Central memory CD8-positive, alpha-beta T cell (primary cell): ENCODE results near the gene SLC2A10.

Experiments used
- ATAC-seq: fragments of 150-1000 bp; cut with Tn5 transposase; replicated peaks from 2 replicates; pipeline ENCODE4 v1.10.0; 2022; ENCODE audit warnings: mild to moderate bottlenecking, moderate FRiP score, moderate number of reproducible peaks; ENCODE audit not compliant: poor library complexity, severe bottlenecking; ENCODE audit errors: extremely low read depth
- DNase-seq, 2 donors: peaks; one replicate each; pipeline ENCODE4 v3.0.0; 2021; ENCODE audit warnings: low spot score in 2 of 2
- H3K27ac Mint-ChIP-seq: one replicate; pipeline ENCODE4 v1.8.0; 2022; ENCODE audit warnings: low read depth, mild to moderate bottlenecking, moderate library complexity, mixed read lengths
- H3K27me3 Mint-ChIP-seq: one replicate; pipeline ENCODE4 v1.8.0; 2022; ENCODE audit warnings: mixed read lengths
- H3K36me3 Mint-ChIP-seq: one replicate; pipeline ENCODE4 v1.8.0; 2022; ENCODE audit warnings: mild to moderate bottlenecking, moderate library complexity, mixed read lengths; ENCODE audit not compliant: insufficient read depth
- H3K4me1 Mint-ChIP-seq: one replicate; pipeline ENCODE4 v1.8.0; 2022; ENCODE audit warnings: mixed read lengths
- H3K4me3 Mint-ChIP-seq: one replicate; pipeline ENCODE4 v1.8.0; 2022; ENCODE audit warnings: mild to moderate bottlenecking, moderate library complexity, mixed read lengths
- H3K9me3 Mint-ChIP-seq: one replicate; pipeline ENCODE4 v1.8.0; 2022; ENCODE audit warnings: mixed read lengths

Gene SLC2A10

GRCh38 chr20:46701556-46701955 lies 7.9 kb upstream of the SLC2A10 start:
- Mint-ChIP-seq H3K9me3 (no peaks in the 10 kb centered on the region), H3K36me3 (no peaks in the 10 kb centered on the region), H3K27me3 (peaks cover 66% of the 10 kb centered on the region), H3K27ac (no peak overlapping the region), H3K4me1 (no peaks in the 10 kb centered on the region), H3K4me3 (no peak overlapping the region)
- ATAC-seq (no peak), DNase-seq (no peak)

GRCh38 chr20:46701986-46702385 lies 7.5 kb upstream of the SLC2A10 start:
- Mint-ChIP-seq H3K9me3 (no peaks in the 10 kb centered on the region), H3K4me3 (no peak overlapping the region), H3K4me1 (no peaks in the 10 kb centered on the region), H3K36me3 (no peaks in the 10 kb centered on the region), H3K27me3 (peaks cover 69% of the 10 kb centered on the region), H3K27ac (no peak overlapping the region)
- DNase-seq: no peak
- no peak for ATAC-seq

GRCh38 chr20:46702447-46703203 lies 6.8 kb upstream of the SLC2A10 start:
- H3K27me3 Mint-ChIP-seq: peaks cover 65% of the 10 kb centered on the region
- ATAC-seq: no peak

GRCh38 chr20:46703435-46703834 lies 6.0 kb upstream of the SLC2A10 start:
- ATAC-seq: no peak
- Mint-ChIP-seq H3K4me3 (no peak overlapping the region), H3K4me1 (no peaks in the 10 kb centered on the region), H3K36me3 (no peaks in the 10 kb centered on the region), H3K9me3 (no peaks in the 10 kb centered on the region), H3K27me3 (peaks cover 64% of the 10 kb centered on the region), H3K27ac (no peak overlapping the region)
- no peak for DNase-seq

More at GRCh38 chr20:46702447-46703203, 6.8 kb upstream of the SLC2A10 start:
- Mint-ChIP-seq H3K9me3 (no peaks in the 10 kb centered on the region), H3K4me1 (no peaks in the 10 kb centered on the region), H3K27ac (no peak overlapping the region), H3K36me3 (no peaks in the 10 kb centered on the region), H3K4me3 (no peak overlapping the region)
- no peak for DNase-seq

GRCh38 chr20:46704714-46705377 lies 4.6 kb upstream of the SLC2A10 start:
- no peak overlapping the region for H3K27ac Mint-ChIP-seq
- DNase-seq: no peak
- peaks cover 64% of the 10 kb centered on the region for H3K27me3 Mint-ChIP-seq
- H3K36me3 Mint-ChIP-seq: peaks cover 2% of the 10 kb centered on the region
- no peaks in the 10 kb centered on the region for H3K9me3 Mint-ChIP-seq
- H3K4me1 Mint-ChIP-seq: peaks cover 7% of the 10 kb centered on the region
- H3K4me3 Mint-ChIP-seq: no peak overlapping the region
- ATAC-seq: no peak

- no peak for ATAC-seq
- no peak for DNase-seq
- Mint-ChIP-seq H3K27me3 (peaks cover 64% of the 10 kb centered on the region), H3K9me3 (no peaks in the 10 kb centered on the region), H3K4me3 (no peak overlapping the region), H3K36me3 (peaks cover 2% of the 10 kb centered on the region), H3K27ac (no peak overlapping the region), H3K4me1 (peaks cover 12% of the 10 kb centered on the region)
Measured at GRCh38 chr20:46705378-46705729, 4.1 kb upstream of the SLC2A10 start.

- Mint-ChIP-seq H3K36me3 (peaks cover 2% of the 10 kb centered on the region), H3K9me3 (no peaks in the 10 kb centered on the region), H3K4me3 (no peak overlapping the region), H3K27me3 (peaks cover 64% of the 10 kb centered on the region), H3K27ac (no peak overlapping the region), H3K4me1 (peaks cover 15% of the 10 kb centered on the region)
- DNase-seq (no peak), ATAC-seq (no peak)
Measured at GRCh38 chr20:46706242-46706641, 3.2 kb upstream of the SLC2A10 start.

GRCh38 chr20:46708172-46708860 lies 1.1 kb upstream of the SLC2A10 start:
- Mint-ChIP-seq H3K4me1 (peaks cover 15% of the 10 kb centered on the region), H3K36me3 (peaks cover 2% of the 10 kb centered on the region), H3K4me3 (no peak overlapping the region), H3K9me3 (no peaks in the 10 kb centered on the region), H3K27me3 (peaks cover 76% of the 10 kb centered on the region), H3K27ac (peak overlapping the region; percentile 29)
- ATAC-seq (no peak), DNase-seq (no peak)

- Mint-ChIP-seq H3K4me1 (peaks cover 15% of the 10 kb centered on the region), H3K36me3 (peaks cover 2% of the 10 kb centered on the region), H3K27ac (peak overlapping the region; percentile 29), H3K9me3 (no peaks in the 10 kb centered on the region), H3K27me3 (peaks cover 77% of the 10 kb centered on the region), H3K4me3 (peak overlapping the region; percentile 47)
- no peak for DNase-seq
- ATAC-seq: no peak
Measured at GRCh38 chr20:46709055-46709458, 392 bp upstream of the SLC2A10 start.

GRCh38 chr20:46710153-46710913 lies 884 bp downstream of the SLC2A10 start:
- no peak overlapping the region for H3K27ac Mint-ChIP-seq
- DNase-seq (no peak), ATAC-seq (no peak)
- peaks cover 2% of the 10 kb centered on the region for H3K36me3 Mint-ChIP-seq
- H3K27me3 Mint-ChIP-seq: peaks cover 78% of the 10 kb centered on the region
- H3K9me3 Mint-ChIP-seq: no peaks in the 10 kb centered on the region
- peaks cover 15% of the 10 kb centered on the region for H3K4me1 Mint-ChIP-seq
- peak overlapping the region; percentile 57 for H3K4me3 Mint-ChIP-seq

GRCh38 chr20:46712056-46712636 lies 2.7 kb downstream of the SLC2A10 start:
- no peak for ATAC-seq
- H3K4me1 Mint-ChIP-seq: peaks cover 15% of the 10 kb centered on the region

More at GRCh38 chr20:46712056-46712636, 2.7 kb downstream of the SLC2A10 start:
- Mint-ChIP-seq H3K27ac (no peak overlapping the region), H3K36me3 (peaks cover 2% of the 10 kb centered on the region), H3K9me3 (no peaks in the 10 kb centered on the region), H3K27me3 (peaks cover 73% of the 10 kb centered on the region), H3K4me3 (no peak overlapping the region)
- no peak for DNase-seq
